Psoas muscle (tissue), 8 donors: Measurements from ENCODE around the gene CTAGE6. TPM values are rescaled to one million over a fixed set of nuclear protein-coding genes. Genes with fewer than 3 reads are reported as not detected.
A peak's percentile ranks its signal among the peaks of the same experiment; 100 is the strongest.
"Not testable (repeated sequence)": the region's sequence is repeated elsewhere in the genome, so short reads cannot be mapped to it uniquely, and the experiment has no call there.

ENCODE experiments used
- ATAC-seq, 4 donors: fragments of 200-7000 bp; cut with Tn5 transposase; one replicate each; pipeline ENCODE4 v1.9.1; 2020; ENCODE audit warnings: moderate library complexity in 3 of 4, mild to moderate bottlenecking in 2 of 4
- DNase-seq, 2 donors: peaks; one replicate each; pipeline ENCODE4 v3.0.0-alpha.2; 2020
- H3K27ac ChIP-seq: fragments of 200-600 bp; one replicate; pipeline ENCODE4 v1.8.0; 2022
- H3K27me3 ChIP-seq, 3 donors: fragments of 200-600 bp in 1 of 3; one replicate each; pipeline versions ENCODE4 v1.6.1 to v1.8.0; 2013 to 2022; ENCODE audit warnings: low read length in 2 of 3, mild to moderate bottlenecking in 2 of 3, moderate library complexity in 1 of 3; ENCODE audit not compliant: insufficient read depth in 3 of 3
- H3K36me3 ChIP-seq, 2 donors: fragments of 200-600 bp in 1 of 2; one replicate each; pipeline versions ENCODE4 v1.6.1 to v1.8.0; 2013 to 2022; ENCODE audit warnings: low read depth in 1 of 2, mild to moderate bottlenecking in 1 of 2, moderate library complexity in 1 of 2; ENCODE audit not compliant: insufficient read depth in 1 of 2
- H3K4me1 ChIP-seq: fragments of 200-600 bp; one replicate; pipeline ENCODE4 v1.8.0; 2022
- H3K4me3 ChIP-seq: fragments of 200-600 bp; one replicate; pipeline ENCODE4 v1.8.0; 2022; ENCODE audit warnings: mild to moderate bottlenecking
- H3K9me3 ChIP-seq: fragments of 200-600 bp; one replicate; pipeline ENCODE4 v1.8.0; 2022
- CTCF ChIP-seq: fragments of 200-600 bp; IDR thresholded peaks from one replicate; pipeline ENCODE4 v1.8.0; 2022; ENCODE audit warnings: antibody characterized with exemption
- WGBS, 3 donors: extraction: QIAGEN DNeasy Blood & Tissue Kit; methylation state at CpG; one replicate each; pipeline versions ENCODE4 v1.1.6 to v1.1.7; 2013; 5-methylcytosine and 5-hydroxymethylcytosine counted together
- intact Hi-C, 2 donors: fragments of 100-400 bp; cut with DNase I; formaldehyde crosslinking; loops; one replicate each; pipeline versions ENCODE4 v1.11.0 to v1.14.2; 2022
- polyA plus RNA-seq, 3 donors: library from polyadenylated mRNA; stranded (reverse); fragments of 200-250 nt; gene quantifications; one replicate each; pipeline ENCODE4 v1.2.3, GENCODE V29; 2013
- total RNA-seq, 4 donors: library from RNA; stranded (reverse); fragmentation: NEBNext Ultra II Directional in 2 of 4; extraction: Animal tissue kit (Norgen Biotek cat#: 25700) in 2 of 4; gene quantifications; one replicate each; pipeline versions ENCODE4 v1.2.1 to v1.2.4, GENCODE V29; 2021 to 2023
- donor health status: healthy with polysubstance abuse.
- donor health status: DM: no; HTN: no; CAD: no; lungs with moderate emphysema.
- donor health status: Bipolar disorder and iron deficiency.
- donor health status: healthy.
- donor health status: DM: yes; HTN: yes; CAD: no.
- donor health status: DM: no; HTN: no; CAD: no.
- donor health status: DM: no; HTN: no; CAD: no.
- donor health status: DM: yes; HTN: yes; CAD: no.

Gene CTAGE6
- total and polyA plus RNA-seq, 7 donors: not detected

- WGBS, 3 donors: 86 to 89% (median 88%) methylated on average over 3 of the region's 3 CpGs
- no peak for DNase-seq
- Histone ChIP-seq H3K4me1 (no peaks in the 10 kb centered on the region), H3K9me3 (no peaks in the 10 kb centered on the region), H3K27me3 (no peaks in the 10 kb centered on the region), H3K36me3 (no peaks in the 10 kb centered on the region), H3K27ac (no peak overlapping the region), H3K4me3 (no peak overlapping the region)
- no peak for ATAC-seq
- intact Hi-C loops: no loop called here
- no peak for TF ChIP-seq CTCF
These were observed 29.1 kb downstream of the CTAGE6 start for GRCh38 chr7:143728333-143728862.

GRCh38 chr7:143727561-143727960, 29.9 kb downstream of the CTAGE6 start:
- DNase-seq, H3K4me3 ChIP-seq, H3K9me3 ChIP-seq, H3K36me3 ChIP-seq, intact Hi-C loops, H3K27me3 ChIP-seq, H3K27ac ChIP-seq, H3K4me1 ChIP-seq: not testable (repeated sequence)
- peak in 2 of 4 donors; percentile 60 to 62 for ATAC-seq
- WGBS, 3 donors: no CpG with 5 or more reads among the region's 7 CpGs

GRCh38 chr7:143726143-143726542, 31.4 kb downstream of the CTAGE6 start:
- DNase-seq, intact Hi-C loops, H3K9me3 ChIP-seq, H3K36me3 ChIP-seq, H3K27ac ChIP-seq, H3K27me3 ChIP-seq, H3K4me1 ChIP-seq, H3K4me3 ChIP-seq, ATAC-seq: not testable (repeated sequence)
- no CpG with 5 or more reads among the region's 6 CpGs for WGBS, 3 donors

GRCh38 chr7:143720335-143720734, 37.2 kb downstream of the CTAGE6 start:
- ATAC-seq, H3K36me3 ChIP-seq, H3K27me3 ChIP-seq, H3K4me1 ChIP-seq, H3K4me3 ChIP-seq, H3K9me3 ChIP-seq, intact Hi-C loops, DNase-seq, H3K27ac ChIP-seq: not testable (repeated sequence)
- WGBS, 3 donors: no CpG with 5 or more reads among the region's 6 CpGs

- H3K27ac ChIP-seq, H3K36me3 ChIP-seq, H3K27me3 ChIP-seq, intact Hi-C loops, H3K9me3 ChIP-seq, H3K4me3 ChIP-seq, ATAC-seq, DNase-seq, H3K4me1 ChIP-seq: not testable (repeated sequence)
These were observed 41.8 kb downstream of the CTAGE6 start for GRCh38 chr7:143715543-143716193.

GRCh38 chr7:143714581-143715454, 42.7 kb downstream of the CTAGE6 start:
- H3K36me3 ChIP-seq, H3K27me3 ChIP-seq, DNase-seq, H3K9me3 ChIP-seq, intact Hi-C loops, H3K4me1 ChIP-seq, H3K4me3 ChIP-seq, ATAC-seq, H3K27ac ChIP-seq: not testable (repeated sequence)
- no CpG with 5 or more reads among the region's 11 CpGs for WGBS, 3 donors

GRCh38 chr7:143712381-143712780, 45.1 kb downstream of the CTAGE6 start:
- DNase-seq, H3K27ac ChIP-seq, H3K27me3 ChIP-seq, H3K36me3 ChIP-seq, H3K4me1 ChIP-seq, H3K9me3 ChIP-seq, ATAC-seq, H3K4me3 ChIP-seq, intact Hi-C loops: not testable (repeated sequence)
- WGBS, 3 donors: 91 to 95% methylated on average over 2 of the region's 5 CpGs; no CpG with 5 or more reads in 1 of the 3 donors

- H3K4me3 ChIP-seq, H3K27me3 ChIP-seq, H3K36me3 ChIP-seq, DNase-seq, ATAC-seq, intact Hi-C loops, H3K4me1 ChIP-seq, H3K27ac ChIP-seq, H3K9me3 ChIP-seq: not testable (repeated sequence)
- no CpG with 5 or more reads among the region's 4 CpGs for WGBS, 3 donors
These were observed 45.7 kb downstream of the CTAGE6 start for GRCh38 chr7:143711727-143712324.

GRCh38 chr7:143709895-143710294, 47.6 kb downstream of the CTAGE6 start:
- H3K4me3 ChIP-seq, H3K9me3 ChIP-seq, intact Hi-C loops, DNase-seq, ATAC-seq, H3K4me1 ChIP-seq, H3K27ac ChIP-seq, H3K36me3 ChIP-seq, H3K27me3 ChIP-seq: not testable (repeated sequence)
- 83 to 94% methylated on average over 3 of the region's 5 CpGs; no CpG with 5 or more reads in 1 of the 3 donors for WGBS, 3 donors
